Kidney (tissue), 14 donors: ENCODE data around the gene TTC28. TPM values are rescaled to one million over a fixed set of nuclear protein-coding genes. Genes with fewer than 3 reads are reported as not detected.

Experiments used
- DNase-seq, 5 donors: peaks; one replicate each; pipeline ENCODE4 v3.0.0-alpha.2; 2013 to 2020
- FAIRE-seq: peaks from 2 replicates; lab custom pipeline; 2012; peaks lifted over from hg19 to GRCh38; lab: Jason Lieb, UNC
- H3K27ac ChIP-seq, 2 donors: one replicate each; pipeline ENCODE4 v1.7.0; 2013; ENCODE audit warnings: low read depth in 2 of 2, low read length in 2 of 2, inconsistent platforms in 1 of 2
- H3K27me3 ChIP-seq: one replicate; pipeline ENCODE4 v1.7.1; 2013; ENCODE audit warnings: low read length, inconsistent platforms; ENCODE audit not compliant: control insufficient read depth, insufficient read depth
- H3K36me3 ChIP-seq, 3 donors: one replicate each; pipeline versions ENCODE4 v1.7.0 to v1.7.1; 2013; ENCODE audit warnings: low read length in 3 of 3, control low read depth in 1 of 3, inconsistent platforms in 1 of 3; ENCODE audit not compliant: insufficient read depth in 3 of 3, control insufficient read depth in 2 of 3
- H3K4me1 ChIP-seq, 3 donors: one replicate each; pipeline versions ENCODE4 v1.7.0 to v1.7.1; 2013; ENCODE audit warnings: low read length in 3 of 3, inconsistent platforms in 1 of 3, low read depth in 1 of 3; ENCODE audit not compliant: control insufficient read depth in 2 of 3, insufficient read depth in 2 of 3
- H3K4me3 ChIP-seq, 3 donors: one replicate each; pipeline versions ENCODE4 v1.7.0 to v1.8.1; 2013; ENCODE audit warnings: low read length in 3 of 3, control low read depth in 1 of 3, inconsistent platforms in 1 of 3
- H3K9ac ChIP-seq, 3 donors: one replicate each; pipeline versions ENCODE4 v1.7.0 to v1.7.1; 2013; ENCODE audit warnings: low read length in 3 of 3, control low read depth in 1 of 3, inconsistent platforms in 1 of 3
- H3K9me3 ChIP-seq, 3 donors: one replicate each; pipeline versions ENCODE4 v1.7.0 to v1.7.1; 2013; ENCODE audit warnings: low read length in 3 of 3, control low read depth in 1 of 3, inconsistent platforms in 1 of 3; ENCODE audit not compliant: control insufficient read depth in 2 of 3, insufficient read depth in 1 of 3
- CTCF ChIP-seq: IDR thresholded peaks from 3 replicates; pipeline ENCODE4 v1.5.1; 2012; ENCODE audit warnings: mild to moderate bottlenecking, moderate library complexity, borderline replicate concordance; ENCODE audit not compliant: insufficient read depth; ENCODE audit errors: extremely low read depth
- intact Hi-C: fragments of 100-400 bp; cut with DNase I; formaldehyde crosslinking; loops from one replicate; pipeline ENCODE4 v1.11.1; 2022
- polyA plus RNA-seq: library from polyadenylated mRNA; stranded (reverse); fragments of 350-450 nt; fragmentation: Illumina TruSeq; extraction: RNeasy Lipid Tissue Mini Kit (QIAGEN cat#74804); gene quantifications from one replicate; pipeline ENCODE4 v1.2.3, GENCODE V29; 2014; ENCODE audit warnings: low read depth, low replicate concordance; ENCODE audit not compliant: insufficient read depth
- total RNA-seq: library from RNA; stranded (reverse); fragmentation: NEBNext Ultra II Directional; extraction: Animal tissue kit (Norgen Biotek cat#: 25700); gene quantifications from one replicate; pipeline ENCODE4 v1.2.1, GENCODE V29; 2021
- donor health status: control.
- donor health status: control.
- donor health status: control.
- donor health status: control.
- donor health status: control.
- donor health status: DM: yes; HTN: yes; CAD: no.
- donor health status: Normal renal cell carcinoma (clear cell type).

Gene TTC28
- total and polyA plus RNA-seq, 2 donors from 2014 or later = 3.5 to 40.2 TPM

GRCh38 chr22:28229566-28230485, 449.8 kb downstream of the TTC28 start:
- DNase-seq (no peak), FAIRE-seq (no peak)
- Histone ChIP-seq H3K9ac (no peak overlapping the region), H3K9me3 (no peaks in the 10 kb centered on the region), H3K27me3 (no peaks in the 10 kb centered on the region), H3K27ac (no peak overlapping the region), H3K4me3 (no peak overlapping the region), H3K36me3 (no peaks in the 10 kb centered on the region), H3K4me1 (no peaks in the 10 kb centered on the region)
- no peak for TF ChIP-seq CTCF
- intact Hi-C loops = no loop called here

- no peak overlapping the region for H3K4me3 ChIP-seq
- no peaks in the 10 kb centered on the region for H3K4me1 ChIP-seq
- no peak overlapping the region for H3K9ac ChIP-seq
- no peaks in the 10 kb centered on the region for H3K36me3 ChIP-seq
- DNase-seq (no peak), FAIRE-seq (no peak)
- H3K27ac ChIP-seq = no peak overlapping the region
- H3K9me3 ChIP-seq = no peaks in the 10 kb centered on the region
- H3K27me3 ChIP-seq = no peaks in the 10 kb centered on the region
- no peak for TF ChIP-seq CTCF
- intact Hi-C loops = no loop called here
These were observed 455.8 kb downstream of the TTC28 start for GRCh38 chr22:28223826-28224225.

DNA sequence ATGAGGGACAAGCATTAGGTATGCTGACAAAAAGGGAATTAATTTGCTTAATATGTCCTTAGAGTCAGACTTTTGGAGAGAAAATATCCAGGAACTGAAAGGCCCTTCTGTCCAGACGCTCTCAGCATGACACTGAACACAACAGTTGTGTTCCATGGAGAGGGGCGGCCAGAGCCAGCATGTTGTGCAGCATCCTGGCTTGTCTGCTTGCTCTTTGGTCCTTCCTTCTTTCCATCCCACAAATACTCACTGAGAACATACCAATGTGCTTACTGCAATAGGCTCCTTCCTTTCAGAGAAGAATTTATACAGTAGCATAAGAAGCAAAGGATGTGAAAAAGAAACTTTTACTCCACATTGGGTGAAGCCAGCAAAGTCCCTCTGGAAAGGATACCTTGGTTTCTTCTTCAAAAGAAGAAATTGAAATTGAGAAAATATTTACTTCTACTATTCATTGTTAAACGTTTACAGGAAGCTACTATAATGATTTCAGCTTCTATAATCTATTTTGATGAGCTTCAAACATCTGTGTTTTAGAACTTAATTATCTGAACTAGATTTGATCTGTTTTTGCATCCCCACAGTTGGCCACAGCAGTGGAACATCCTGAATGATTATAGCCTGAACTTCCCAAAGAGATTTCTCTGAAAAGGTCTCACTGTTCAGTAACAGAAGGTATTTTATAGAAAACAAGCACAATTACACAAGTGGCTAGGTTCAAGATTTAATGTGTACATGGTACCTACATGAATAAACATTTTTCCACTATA, 456.5 kb downstream of the TTC28 start:
- Histone ChIP-seq H3K4me3 (no peak overlapping the region), H3K27ac (no peak overlapping the region), H3K27me3 (no peaks in the 10 kb centered on the region), H3K9ac (no peak overlapping the region), H3K36me3 (no peaks in the 10 kb centered on the region), H3K4me1 (no peaks in the 10 kb centered on the region), H3K9me3 (no peaks in the 10 kb centered on the region)
- FAIRE-seq (no peak), DNase-seq (no peak)
- no peak for TF ChIP-seq CTCF
- intact Hi-C loops = no loop called here
